Lung (tissue), 12 donors: ENCODE results near the gene ANTKMT. TPM values are rescaled to one million over a fixed set of nuclear protein-coding genes. Genes with fewer than 3 reads are reported as not detected.
A peak's percentile ranks its signal among the peaks of the same experiment; 100 is the strongest.

ENCODE experiments used
- ATAC-seq: fragments of 200-7000 bp; cut with Tn5 transposase; one replicate; pipeline ENCODE4 v1.9.1; 2020; ENCODE audit warnings: moderate number of reproducible peaks; ENCODE audit not compliant: insufficient read depth, low FRiP score
- DNase-seq, 3 donors: peaks; one replicate each; pipeline ENCODE4 v3.0.0-alpha.2; 2013 to 2017
- H3K27ac ChIP-seq, 2 donors: one replicate each; pipeline ENCODE4 v1.5.1; 2013; ENCODE audit warnings: mild to moderate bottlenecking in 2 of 2, moderate library complexity in 2 of 2, control low read depth in 1 of 2, inconsistent platforms in 1 of 2, low read depth in 1 of 2, low read length in 1 of 2
- H3K27me3 ChIP-seq, 3 donors: one replicate each; pipeline ENCODE4 v1.5.1; 2013; ENCODE audit warnings: low read length in 2 of 3; ENCODE audit not compliant: control insufficient read depth in 3 of 3, insufficient read depth in 3 of 3
- H3K36me3 ChIP-seq, 4 donors: one replicate each; pipeline ENCODE4 v1.5.1; 2013; ENCODE audit warnings: low read length in 4 of 4, mild to moderate bottlenecking in 1 of 4, moderate library complexity in 1 of 4; ENCODE audit not compliant: control insufficient read depth in 4 of 4, insufficient read depth in 4 of 4
- H3K4me1 ChIP-seq, 5 donors: one replicate each; pipeline ENCODE4 v1.5.1; 2013; ENCODE audit warnings: low read length in 5 of 5, mild to moderate bottlenecking in 2 of 5, moderate library complexity in 1 of 5; ENCODE audit not compliant: control insufficient read depth in 5 of 5, insufficient read depth in 5 of 5
- H3K4me3 ChIP-seq: one replicate; pipeline ENCODE4 v1.5.1; 2013; ENCODE audit warnings: mild to moderate bottlenecking, control low read depth, moderate library complexity
- H3K9ac ChIP-seq, 2 donors: one replicate each; pipeline ENCODE4 v1.5.1; 2013; ENCODE audit warnings: low read length in 2 of 2, control low read depth in 1 of 2; ENCODE audit not compliant: insufficient read depth in 1 of 2
- H3K9me3 ChIP-seq, 4 donors: one replicate each; pipeline ENCODE4 v1.5.1; 2013; ENCODE audit warnings: low read length in 3 of 4, mild to moderate bottlenecking in 1 of 4, moderate library complexity in 1 of 4; ENCODE audit not compliant: control insufficient read depth in 4 of 4, insufficient read depth in 3 of 4
- CTCF ChIP-seq: IDR thresholded peaks from 2 replicates; pipeline ENCODE4 v1.5.1; 2012; ENCODE audit warnings: mild to moderate bottlenecking; ENCODE audit errors: control extremely low read depth, extremely low read depth
- WGBS, 2 donors: extraction: QIAGEN DNeasy Blood & Tissue Kit; methylation state at CpG; one replicate each; pipeline ENCODE4 v1.1.7; 2013; 5-methylcytosine and 5-hydroxymethylcytosine counted together
- polyA plus RNA-seq, 2 donors: library from polyadenylated mRNA; stranded (reverse); fragments of 200-250 nt; gene quantifications; one replicate each; pipeline ENCODE4 v1.2.1, GENCODE V29; 2013
- total RNA-seq, 2 donors: library from RNA; depleted of rRNA in 1 of 2; stranded (reverse); fragments of >200 nt in 1 of 2; gene quantifications; one replicate each; pipeline ENCODE4 v1.2.1, GENCODE V29; 2014 to 2021
- donor health status: control.
- donor health status: control.
- donor health status: Bipolar disorder and iron deficiency.
- donor health status: healthy.
- donor health status: DM: yes; HTN: yes; CAD: no.

The ANTKMT gene
- total and polyA plus RNA-seq, 4 donors: 9.2 to 65.7 (median 45.9) TPM

- H3K27ac ChIP-seq: peak within 1 kb of the TSS in 1 of 2 donors; percentile 84
- H3K4me1 ChIP-seq: peaks cover 0 to 5% (median 2%) of the 10 kb centered on the region in 5 donors
- no peaks in the 10 kb centered on the region for H3K27me3 ChIP-seq
- H3K36me3 ChIP-seq: no peaks in the 10 kb centered on the region
- H3K9ac ChIP-seq: no peak within 1 kb of the TSS
- WGBS, 2 donors: 69 to 84% methylated on average over 37 of the region's 37 CpGs
- DNase-seq (peak in 1 of 3 donors; percentile 51), ATAC-seq (peak; percentile 59)
- TF ChIP-seq CTCF: no peak
- no peak within 1 kb of the TSS for H3K4me3 ChIP-seq
- H3K9me3 ChIP-seq: peaks cover 0 to 3% (median 0%) of the 10 kb centered on the region in 4 donors
These were observed 39.8 kb downstream of the ANTKMT start, which contains the start of gene MSLN for GRCh38 chr16:760545-761343. TSS of gene MSLN (plus strand) at chr16:760734. CDS start at chr16:762681, 1,947 bp downstream.

- Histone ChIP-seq H3K4me3 (no peak overlapping the region), H3K9ac (no peak overlapping the region), H3K4me1 (peaks cover 0 to 5% (median 2%) of the 10 kb centered on the region in 5 donors), H3K27ac (no peak overlapping the region), H3K27me3 (no peaks in the 10 kb centered on the region), H3K9me3 (no peaks in the 10 kb centered on the region), H3K36me3 (no peaks in the 10 kb centered on the region)
- no peak for TF ChIP-seq CTCF
- 64 to 78% methylated on average over 16 to 22 of the region's 22 CpGs for WGBS, 2 donors
- DNase-seq (no peak), ATAC-seq (no peak)
These were observed 40.9 kb downstream of the ANTKMT start for GRCh38 chr16:761625-762513.

GRCh38 chr16:762595-763268, 41.8 kb downstream of the ANTKMT start:
- Histone ChIP-seq H3K27me3 (no peaks in the 10 kb centered on the region), H3K4me3 (no peak overlapping the region), H3K4me1 (peaks cover 0 to 5% (median 2%) of the 10 kb centered on the region in 5 donors), H3K9ac (no peak overlapping the region), H3K9me3 (no peaks in the 10 kb centered on the region), H3K36me3 (no peaks in the 10 kb centered on the region), H3K27ac (no peak overlapping the region)
- DNase-seq (no peak), ATAC-seq (no peak)
- no peak for TF ChIP-seq CTCF
- WGBS, 2 donors: 80 to 81% methylated on average over 17 of the region's 17 CpGs
